B cell (primary cell): ENCODE measurements around the gene SACM1L. TPM values are rescaled to one million over a fixed set of nuclear protein-coding genes. Genes with fewer than 3 reads are reported as not detected.

Source experiments
- ATAC-seq: fragments of 200-7000 bp; cut with Tn5 transposase; one replicate; pipeline ENCODE4 v1.10.0; 2021; ENCODE audit warnings: low read depth, mild to moderate bottlenecking, moderate number of reproducible peaks, moderate library complexity
- CTCF ChIA-PET: fragments of 350-600 bp; sonication (Branson Sonifier 250); formaldehyde crosslinking; loops from one replicate; lab custom pipeline; 2021; ENCODE audit warnings: antibody characterized with exemption, inconsistent platforms; lab: Charles Lee
- POLR2A ChIA-PET: fragments of 350-600 bp; sonication (Branson Sonifier 250); formaldehyde crosslinking; loops from one replicate; lab custom pipeline; 2021; ENCODE audit warnings: antibody characterized with exemption; lab: Charles Lee
- DNase-seq: peaks from one replicate; pipeline ENCODE4 v3.0.0; 2013
- H2AFZ ChIP-seq: 2 replicates; pipeline ENCODE4 v1.6.1; 2012; ENCODE audit warnings: mild to moderate bottlenecking, low read depth, low read length; ENCODE audit not compliant: insufficient read depth, poor library complexity, severe bottlenecking
- H3K27ac ChIP-seq, 2 donors: 1 replicate in 1 of 2; 2 replicates in 1 of 2; pipeline ENCODE4 v1.5.1; 2012 to 2013; ENCODE audit warnings: low read length in 2 of 2, mild to moderate bottlenecking in 2 of 2, moderate library complexity in 1 of 2
- H3K27me3 ChIP-seq, 4 experiments: fragments of 200-600 bp in 1 of 4; sonication (generic) in 1 of 4; replicated peaks in 1 of 4; 1 replicate in 2 of 4; 2 replicates in 2 of 4; pipeline versions ENCODE4 v1.6.1 to v1.7.0; 2013 to 2016; ENCODE audit warnings: low read length in 3 of 4, mild to moderate bottlenecking in 2 of 4, mixed read lengths in 1 of 4, moderate library complexity in 1 of 4; ENCODE audit not compliant: insufficient read depth in 4 of 4, control insufficient read depth in 3 of 4; ENCODE audit errors: control extremely low read depth in 1 of 4
- H3K36me3 ChIP-seq, 2 experiments: replicated peaks in 1 of 2; 1 replicate in 1 of 2; 2 replicates in 1 of 2; pipeline versions ENCODE4 v1.6.1 to v1.7.1; 2013; ENCODE audit warnings: low read length in 1 of 2; ENCODE audit not compliant: insufficient read depth in 2 of 2, control insufficient read depth in 1 of 2; ENCODE audit errors: control extremely low read depth in 1 of 2, extremely low read depth in 1 of 2
- H3K4me1 ChIP-seq, 2 donors: fragments of 200-600 bp in 1 of 2; sonication (generic) in 1 of 2; 1 replicate in 1 of 2; 2 replicates in 1 of 2; pipeline versions ENCODE4 v1.5.1 to v1.6.1; 2013 to 2017; ENCODE audit warnings: low read length in 2 of 2; ENCODE audit not compliant: control insufficient read depth in 2 of 2, insufficient read depth in 2 of 2
- H3K4me2 ChIP-seq: replicated peaks from 2 replicates; pipeline ENCODE3; 2012; ENCODE audit warnings: mild to moderate bottlenecking, low read depth, low read length; ENCODE audit not compliant: poor library complexity, severe bottlenecking
- H3K4me3 ChIP-seq, 5 experiments: fragments of 200-600 bp in 1 of 5; sonication (generic) in 1 of 5; 1 replicate in 3 of 5; 2 replicates in 2 of 5; pipeline versions ENCODE4 v1.5.1 to v1.7.0; 2011 to 2016; ENCODE audit warnings: low read length in 4 of 5, mild to moderate bottlenecking in 4 of 5, low read depth in 2 of 5, control low read depth in 1 of 5, moderate library complexity in 1 of 5; ENCODE audit not compliant: insufficient read depth in 1 of 5; ENCODE audit errors: control extremely low read depth in 1 of 5, extremely low read depth in 1 of 5
- H3K79me2 ChIP-seq: fragments of 200-600 bp; sonication (generic); one replicate; pipeline ENCODE4 v1.6.0; 2016; ENCODE audit warnings: low read length; ENCODE audit not compliant: control insufficient read depth, insufficient read depth
- H3K9ac ChIP-seq: fragments of 200-600 bp; sonication (generic); 2 replicates; pipeline ENCODE4 v1.6.1; 2017; ENCODE audit warnings: mild to moderate bottlenecking, low read length, moderate library complexity
- H3K9me3 ChIP-seq, 3 donors: one replicate each; pipeline versions ENCODE4 v1.6.1 to v1.7.1; 2013; ENCODE audit warnings: low read length in 2 of 3; ENCODE audit not compliant: control insufficient read depth in 2 of 3, insufficient read depth in 1 of 3; ENCODE audit errors: control extremely low read depth in 1 of 3
- H4K20me1 ChIP-seq: 2 replicates; pipeline ENCODE4 v1.6.0; 2012; ENCODE audit warnings: mild to moderate bottlenecking, low read length; ENCODE audit not compliant: insufficient read depth, control insufficient read depth, poor library complexity, severe bottlenecking
- H3K27ac Mint-ChIP-seq: one replicate; pipeline ENCODE4 v1.8.0; 2021; ENCODE audit warnings: mixed read lengths
- H3K27me3 Mint-ChIP-seq: one replicate; pipeline ENCODE4 v1.8.0; 2021; ENCODE audit warnings: mixed read lengths
- H3K4me1 Mint-ChIP-seq: one replicate; pipeline ENCODE4 v1.8.0; 2021; ENCODE audit warnings: mixed read lengths
- H3K4me3 Mint-ChIP-seq: one replicate; pipeline ENCODE4 v1.8.0; 2021; ENCODE audit warnings: mixed read lengths
- H3K9me3 Mint-ChIP-seq: one replicate; pipeline ENCODE4 v1.8.0; 2022; ENCODE audit warnings: mixed read lengths; ENCODE audit not compliant: insufficient read depth
- CTCF ChIP-seq: fragments of 200-600 bp; IDR thresholded peaks from one replicate; pipeline ENCODE4 v1.8.0; 2022; ENCODE audit warnings: antibody characterized with exemption, mild to moderate bottlenecking
- EZH2 ChIP-seq: IDR thresholded peaks from 2 replicates; pipeline ENCODE4 v1.6.1; 2012; ENCODE audit warnings: borderline replicate concordance, low read depth, mild to moderate bottlenecking, moderate library complexity, low read length; ENCODE audit not compliant: insufficient read depth, poor library complexity, severe bottlenecking
- WGBS: methylation state at CpG from one replicate; pipeline ENCODE4 v1.1.5; 2013; ENCODE audit warnings: missing lambda C conversion rate; ENCODE audit not compliant: insufficient coverage; 5-methylcytosine and 5-hydroxymethylcytosine counted together
- intact Hi-C: fragments of 100-400 bp; cut with micrococcal nuclease; formaldehyde crosslinking; loops from one replicate; pipeline ENCODE4 v1.10.0; 2022
- polyA plus RNA-seq: library from polyadenylated mRNA; depleted of rRNA; stranded (reverse); fragments of >200 nt; gene quantifications from 2 replicates; pipeline ENCODE4 v1.2.3, GENCODE V29; 2012
- total RNA-seq, 2 donors: library from RNA; stranded (reverse); fragments of 120-200 nt in 1 of 2; gene quantifications; 1 replicate in 1 of 2; 2 replicates in 1 of 2; pipeline versions ENCODE4 v1.2.3 to v1.2.4, GENCODE V29; 2013 to 2022

The SACM1L gene
- total and polyA plus RNA-seq, 2 donors (not counting 1 experiment from before 2014, with no cell fraction given): 20.7 to 85.7 TPM

- intact Hi-C loops: no loop called here
- Histone ChIP-seq H3K36me3 (peaks cover 15 to 53% of the 10 kb centered on the region in 2 experiments), H3K9ac (no peak overlapping the region), H3K9me3 (no peaks in the 10 kb centered on the region), H3K27me3 (no peaks in the 10 kb centered on the region), H3K4me1 (peaks cover 6 to 9% of the 10 kb centered on the region in 2 donors), H2AFZ (no peak overlapping the region), H3K27ac (peak overlapping the region in 1 of 2 donors; percentile 3), H4K20me1 (peaks cover 5% of the 10 kb centered on the region), H3K4me2 (peak overlapping the region; percentile 13), H3K4me3 (no peak overlapping the region), H3K79me2 (peaks cover 9% of the 10 kb centered on the region)
- DNase-seq (peak; percentile 33), ATAC-seq (peak; percentile 63)
- Mint-ChIP-seq H3K4me3 (peak overlapping the region; percentile 38), H3K27me3 (no peaks in the 10 kb centered on the region), H3K27ac (peak overlapping the region; percentile 27), H3K4me1 (peaks cover 22% of the 10 kb centered on the region), H3K9me3 (no peaks in the 10 kb centered on the region)
- no CpG with 5 or more reads among the region's 4 CpGs for WGBS
- TF ChIP-seq EZH2: no peak
- TF ChIP-seq CTCF: no peak
- POLR2A ChIA-PET: no interaction called here
- CTCF ChIA-PET: no interaction called here
Observed at GRCh38 chr3:45730409-45731154, 41.4 kb downstream of the SACM1L start.

- H3K9me3 Mint-ChIP-seq: no peaks in the 10 kb centered on the region
Observed at GRCh38 chr3:45736707-45737106, 47.5 kb downstream of the SACM1L start.

More at GRCh38 chr3:45736707-45737106, 47.5 kb downstream of the SACM1L start:
- ChIA-PET POLR2A (no interaction called here), CTCF (no interaction called here)
- H3K27me3 Mint-ChIP-seq: no peaks in the 10 kb centered on the region
- H3K27ac Mint-ChIP-seq: no peak overlapping the region
- Histone ChIP-seq H3K36me3 (peaks cover 24 to 85% of the 10 kb centered on the region in 2 experiments), H4K20me1 (no peaks in the 10 kb centered on the region), H3K9ac (no peak overlapping the region), H2AFZ (no peak overlapping the region), H3K79me2 (no peaks in the 10 kb centered on the region), H3K27ac (no peak overlapping the region), H3K9me3 (no peaks in the 10 kb centered on the region), H3K4me1 (peaks cover 9% of the 10 kb centered on the region in 2 donors), H3K27me3 (no peaks in the 10 kb centered on the region), H3K4me3 (no peak overlapping the region), H3K4me2 (no peak overlapping the region)
- no peak for ATAC-seq
- peaks cover 16% of the 10 kb centered on the region for H3K4me1 Mint-ChIP-seq
- no peak overlapping the region for H3K4me3 Mint-ChIP-seq
- no peak for DNase-seq
- TF ChIP-seq EZH2: no peak
- no peak for TF ChIP-seq CTCF
- intact Hi-C loops: no loop called here
